Colonic mucosa (tissue), 4 donors: Measurements from ENCODE around the gene COG8. TPM values are rescaled to one million over a fixed set of nuclear protein-coding genes. Genes with fewer than 3 reads are reported as not detected.
A peak's percentile ranks its signal among the peaks of the same experiment; 100 is the strongest.

Source experiments
- DNase-seq: peaks from one replicate; pipeline ENCODE4 v3.0.0-alpha.2; 2020
- H3K27ac ChIP-seq: fragments of 200-600 bp; one replicate; pipeline ENCODE4 v1.8.0; 2021
- H3K27me3 ChIP-seq: fragments of 200-600 bp; one replicate; pipeline ENCODE4 v1.8.0; 2021
- H3K36me3 ChIP-seq: fragments of 200-600 bp; one replicate; pipeline ENCODE4 v1.8.0; 2021
- H3K4me1 ChIP-seq: fragments of 200-600 bp; one replicate; pipeline ENCODE4 v1.8.0; 2021; ENCODE audit warnings: mild to moderate bottlenecking
- H3K4me3 ChIP-seq: fragments of 200-600 bp; one replicate; pipeline ENCODE4 v1.8.0; 2021
- H3K9ac ChIP-seq, 2 donors: one replicate each; pipeline ENCODE4 v1.7.0; 2013; ENCODE audit warnings: control low read depth in 2 of 2, low read depth in 2 of 2, low read length in 2 of 2
- H3K9me3 ChIP-seq: fragments of 200-600 bp; one replicate; pipeline ENCODE4 v1.8.0; 2021
- CTCF ChIP-seq: fragments of 200-600 bp; IDR thresholded peaks from one replicate; pipeline ENCODE4 v1.8.0; 2022; ENCODE audit warnings: antibody characterized with exemption, mild to moderate bottlenecking
- intact Hi-C: fragments of 100-400 bp; cut with DNase I; formaldehyde crosslinking; loops from one replicate; pipeline ENCODE4 v1.14.1; 2022
- total RNA-seq, 2 donors: library from RNA; stranded (reverse); fragmentation: NEBNext Ultra II Directional in 1 of 2; extraction: Animal tissue kit (Norgen Biotek cat#: 25700) in 1 of 2; gene quantifications; one replicate each; pipeline ENCODE4 v1.2.1, GENCODE V29; 2021
- donor health status: healthy.
- donor health status: DM: no; HTN: no; CAD: no.
- donor health status: DM: no; HTN: no; CAD: no.

COG8 gene
- total RNA-seq, 2 donors from 2014 or later = 28.4 to 44.5 TPM

- no peaks in the 10 kb centered on the region for H3K36me3 ChIP-seq
- H3K27me3 ChIP-seq = no peaks in the 10 kb centered on the region
- no peaks in the 10 kb centered on the region for H3K9me3 ChIP-seq
- H3K4me1 ChIP-seq = no peaks in the 10 kb centered on the region
- peak within 1 kb of the TSS; percentile 19 for H3K4me3 ChIP-seq
- peak; percentile 87 for DNase-seq
- H3K9ac ChIP-seq = peak within 1 kb of the TSS in 1 of 2 donors; percentile 64
- peak within 1 kb of the TSS; percentile 57 for H3K27ac ChIP-seq
- no peak for TF ChIP-seq CTCF
- intact Hi-C loops = no loop called here
Measured at GRCh38 chr16:69351309-69352027, 12.1 kb upstream of the COG8 start, which contains the start of gene TMED6. TSS of gene TMED6 (minus strand) at chr16:69351786. CDS start at chr16:69351753, 33 bp downstream.

DNA sequence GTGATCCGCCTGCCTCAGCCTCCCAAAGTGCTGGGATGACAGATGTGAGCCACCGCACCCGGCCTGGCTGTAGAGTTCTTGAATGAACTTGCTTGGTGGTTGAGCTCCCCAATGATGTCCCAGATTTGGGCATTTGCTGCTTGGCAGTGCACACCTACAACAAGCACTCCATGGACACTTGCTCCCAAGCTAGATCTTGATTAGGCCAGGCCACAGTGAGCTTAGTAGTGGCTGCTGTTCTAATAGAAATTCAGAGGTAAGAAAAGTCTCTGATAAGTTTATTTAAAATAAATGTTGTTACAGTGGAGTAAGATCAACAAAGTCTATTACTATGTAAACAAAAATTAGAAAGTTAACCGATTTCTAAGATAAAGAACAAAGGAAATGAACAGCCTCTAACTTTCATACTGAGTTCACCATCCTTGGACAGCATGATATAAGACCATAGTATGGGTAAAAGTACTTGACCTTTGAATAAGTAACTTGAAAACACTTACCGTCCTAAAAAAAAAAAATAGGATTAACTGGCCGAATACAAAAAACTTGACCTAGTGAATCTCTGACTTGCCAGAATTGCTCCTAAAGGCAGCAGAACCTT lies 11.3 kb upstream of the COG8 start:
- no peaks in the 10 kb centered on the region for H3K4me1 ChIP-seq
- intact Hi-C loops = no loop called here
- H3K9ac ChIP-seq = peak overlapping the region in 1 of 2 donors; percentile 6
- H3K4me3 ChIP-seq = no peak overlapping the region
- TF ChIP-seq CTCF = no peak
- no peak for DNase-seq
- no peaks in the 10 kb centered on the region for H3K27me3 ChIP-seq
- H3K9me3 ChIP-seq = no peaks in the 10 kb centered on the region
- H3K27ac ChIP-seq = no peak overlapping the region
- no peaks in the 10 kb centered on the region for H3K36me3 ChIP-seq

DNA sequence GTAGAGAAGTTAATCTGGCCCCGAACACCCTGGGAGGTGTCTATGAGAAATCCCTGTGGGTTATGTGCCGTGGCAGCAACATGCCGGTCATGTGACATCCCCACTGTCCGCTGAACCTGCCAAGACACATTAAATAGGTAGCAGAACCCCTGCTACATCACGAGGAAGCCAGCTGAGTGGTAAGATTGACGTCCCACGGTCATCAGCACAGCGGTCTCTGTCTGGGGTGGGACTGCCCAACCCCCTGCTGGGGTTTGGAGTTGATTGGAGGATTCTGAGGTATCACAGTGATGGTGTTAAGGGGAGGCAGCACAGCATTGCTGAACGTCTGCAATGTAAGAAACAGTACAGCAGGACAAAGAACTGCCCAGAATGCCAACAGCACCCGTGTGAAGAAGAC lies 10.2 kb upstream of the COG8 start:
- no peaks in the 10 kb centered on the region for H3K36me3 ChIP-seq
- TF ChIP-seq CTCF = no peak
- intact Hi-C loops = no loop called here

DNA sequence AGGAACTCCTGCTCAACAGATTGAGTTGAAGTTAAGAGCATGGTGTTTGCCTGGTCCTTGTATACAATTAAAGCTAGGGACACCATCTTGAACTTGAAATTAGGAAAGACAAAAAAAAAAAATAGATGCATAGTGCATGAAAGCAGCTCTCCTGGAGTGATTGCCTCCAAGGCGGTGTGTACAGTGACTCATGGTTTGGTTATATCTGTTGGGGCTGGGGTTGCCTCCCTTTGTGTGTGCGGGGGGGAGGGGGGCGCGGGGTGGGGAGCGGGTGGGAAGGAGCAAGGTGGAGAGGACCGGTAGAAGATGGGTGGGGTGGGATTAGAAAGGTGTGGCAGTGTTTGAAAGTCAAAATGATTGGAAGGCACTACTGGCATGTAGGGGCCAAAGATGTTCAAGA lies 8.9 kb upstream of the COG8 start:
- H3K27ac ChIP-seq = no peak overlapping the region
- H3K9ac ChIP-seq = no peak overlapping the region
- TF ChIP-seq CTCF = no peak
- intact Hi-C loops = no loop called here
- DNase-seq = no peak
- no peaks in the 10 kb centered on the region for H3K9me3 ChIP-seq
- no peaks in the 10 kb centered on the region for H3K27me3 ChIP-seq
- no peaks in the 10 kb centered on the region for H3K4me1 ChIP-seq
- H3K36me3 ChIP-seq = no peaks in the 10 kb centered on the region
- no peak overlapping the region for H3K4me3 ChIP-seq

More for the DNA sequence above, 10.2 kb upstream of the COG8 start:
- Histone ChIP-seq H3K9me3 (no peaks in the 10 kb centered on the region), H3K4me1 (no peaks in the 10 kb centered on the region), H3K27ac (no peak overlapping the region), H3K27me3 (no peaks in the 10 kb centered on the region), H3K9ac (no peak overlapping the region), H3K4me3 (no peak overlapping the region)
- no peak for DNase-seq

- Histone ChIP-seq H3K9ac (no peak overlapping the region), H3K36me3 (no peaks in the 10 kb centered on the region), H3K27me3 (no peaks in the 10 kb centered on the region), H3K27ac (no peak overlapping the region), H3K4me1 (no peaks in the 10 kb centered on the region), H3K4me3 (no peak overlapping the region), H3K9me3 (no peaks in the 10 kb centered on the region)
- intact Hi-C loops = no loop called here
- DNase-seq = no peak
- TF ChIP-seq CTCF = no peak
Measured at GRCh38 chr16:69346683-69347082, 7.3 kb upstream of the COG8 start.
